GM23338 (cell line): ENCODE data around the gene ATF4. TPM values are rescaled to one million over a fixed set of nuclear protein-coding genes. Genes with fewer than 3 reads are reported as not detected.

ENCODE experiments used
- ATAC-seq: fragments of 200-7000 bp; cut with Tn5 transposase; 3 replicates; pipeline ENCODE4 v1.9.1; 2020
- DNase-seq: peaks from one replicate; pipeline ENCODE4 v3.0.0-alpha.2; 2015; ENCODE audit warnings: low spot score
- H2AFZ ChIP-seq: fragments of 200-600 bp; sonication (generic); 2 replicates; pipeline ENCODE4 v1.8.0; 2016; ENCODE audit warnings: antibody characterized with exemption, mild to moderate bottlenecking, moderate library complexity
- H3F3A ChIP-seq: fragments of 200-600 bp; sonication (generic); replicated peaks from 2 replicates; pipeline ENCODE4 v1.8.0; 2017; ENCODE audit warnings: antibody characterized with exemption, mixed run types, low read depth
- H3K27ac ChIP-seq: fragments of 200-600 bp; sonication (generic); 2 replicates; pipeline ENCODE4 v1.6.1; 2016; ENCODE audit warnings: low read depth
- H3K27me3 ChIP-seq: fragments of 200-600 bp; sonication (generic); 2 replicates; pipeline ENCODE4 v1.8.0; 2016; ENCODE audit warnings: mild to moderate bottlenecking, mixed run types, moderate library complexity; ENCODE audit not compliant: insufficient read depth
- H3K36me3 ChIP-seq: fragments of 200-600 bp; sonication (generic); 2 replicates; pipeline ENCODE4 v1.8.0; 2016; ENCODE audit warnings: mild to moderate bottlenecking; ENCODE audit not compliant: insufficient read depth
- H3K4me1 ChIP-seq: fragments of 200-600 bp; sonication (generic); 2 replicates; pipeline ENCODE4 v1.8.0; 2016; ENCODE audit warnings: mild to moderate bottlenecking, moderate library complexity; ENCODE audit not compliant: insufficient read depth
- H3K4me2 ChIP-seq: fragments of 200-600 bp; sonication (generic); 2 replicates; pipeline ENCODE4 v1.7.1; 2017; ENCODE audit warnings: mixed run types
- H3K4me3 ChIP-seq: fragments of 200-600 bp; sonication (generic); 2 replicates; pipeline ENCODE4 v1.6.1; 2016; ENCODE audit warnings: mixed run types
- H3K79me2 ChIP-seq: fragments of 200-600 bp; sonication (generic); replicated peaks from 2 replicates; pipeline ENCODE4 v1.8.0; 2017; ENCODE audit warnings: mild to moderate bottlenecking; ENCODE audit not compliant: insufficient read depth
- H3K9me2 ChIP-seq: fragments of 200-600 bp; sonication (generic); 2 replicates; pipeline ENCODE4 v1.8.0; 2017; ENCODE audit not compliant: insufficient read depth
- H4K20me1 ChIP-seq: fragments of 200-600 bp; sonication (generic); replicated peaks from 2 replicates; pipeline ENCODE4 v1.8.0; 2017; ENCODE audit warnings: mild to moderate bottlenecking; ENCODE audit not compliant: insufficient read depth
- H3K27ac Mint-ChIP-seq: 2 replicates; pipeline ENCODE4 v1.8.0; 2020; ENCODE audit warnings: inconsistent platforms, mild to moderate bottlenecking, moderate library complexity, mixed read lengths
- H3K27me3 Mint-ChIP-seq: 3 replicates; pipeline ENCODE4 v1.8.0; 2022; ENCODE audit warnings: low read depth, mild to moderate bottlenecking, moderate library complexity, mixed read lengths, inconsistent platforms; ENCODE audit not compliant: insufficient read depth, poor library complexity
- H3K36me3 Mint-ChIP-seq: 3 replicates; pipeline ENCODE4 v1.8.0; 2021; ENCODE audit warnings: low read depth, mild to moderate bottlenecking, inconsistent platforms, moderate library complexity, mixed read lengths
- H3K4me1 Mint-ChIP-seq: 3 replicates; pipeline ENCODE4 v1.8.0; 2020; ENCODE audit warnings: mild to moderate bottlenecking, inconsistent platforms, mixed read lengths
- H3K4me3 Mint-ChIP-seq: 3 replicates; pipeline ENCODE4 v1.8.0; 2021; ENCODE audit warnings: moderate library complexity, mild to moderate bottlenecking, inconsistent platforms, mixed read lengths
- H3K9me3 Mint-ChIP-seq: 3 replicates; pipeline ENCODE4 v1.8.0; 2020; ENCODE audit warnings: moderate library complexity, mild to moderate bottlenecking, inconsistent platforms, mixed read lengths
- CREB1 ChIP-seq: fragments of 250-450 bp; sonication (Bioruptor Pico); IDR thresholded peaks from 2 replicates; pipeline ENCODE4 v1.5.0; 2020; ENCODE audit warnings: low read depth, mild to moderate bottlenecking, moderate library complexity
- ETS1 ChIP-seq: IDR thresholded peaks from 2 replicates; pipeline ENCODE4 v1.6.1; 2016; ENCODE audit warnings: antibody characterized with exemption
- EZH2 ChIP-seq: fragments of 200-600 bp; sonication (generic); IDR thresholded peaks from one replicate; pipeline ENCODE4 v1.8.0; 2017; ENCODE audit warnings: antibody characterized with exemption, mild to moderate bottlenecking, low read depth; ENCODE audit not compliant: unreplicated experiment
- JUNB ChIP-seq: IDR thresholded peaks from one replicate; pipeline ENCODE4 v1.6.1; 2016; ENCODE audit warnings: antibody characterized with exemption; ENCODE audit not compliant: unreplicated experiment
- NANOG ChIP-seq: IDR thresholded peaks from 2 replicates; pipeline ENCODE4 v1.6.1; 2016; ENCODE audit warnings: antibody characterized with exemption, borderline replicate concordance
- POLR2AphosphoS5 ChIP-seq: IDR thresholded peaks from 2 replicates; pipeline ENCODE4 v1.6.1; 2016; ENCODE audit warnings: antibody characterized with exemption, low read depth
- STAT1 ChIP-seq: IDR thresholded peaks from one replicate; pipeline ENCODE4 v1.6.1; 2016; ENCODE audit warnings: antibody characterized with exemption; ENCODE audit not compliant: unreplicated experiment
- ZNF114 ChIP-seq: fragments of 250-450 bp; sonication (Bioruptor Pico); IDR thresholded peaks from 2 replicates; pipeline ENCODE4 v1.5.0; 2020; ENCODE audit warnings: mild to moderate bottlenecking, moderate library complexity
- ZNF331 ChIP-seq: fragments of 250-450 bp; sonication (Bioruptor Pico); IDR thresholded peaks from 2 replicates; pipeline ENCODE4 v1.5.0; 2020; ENCODE audit warnings: low read depth, mild to moderate bottlenecking, moderate library complexity
- polyA plus RNA-seq: library from polyadenylated mRNA; unstranded; fragments of >200 nt; fragmentation: Nextera tagmentation; extraction: Ambion mirVana; gene quantifications from 2 replicates; pipeline ENCODE4 v1.2.1, GENCODE V29; 2016
- total RNA-seq: library from RNA; depleted of rRNA; stranded (reverse); fragments of >200 nt; shearing (Covaris generic); gene quantifications from 2 replicates; pipeline ENCODE4 v1.2.3, GENCODE V29; 2014
- TF ChIP-seq, protein P1 (sequence below), 2 experiments: fragments of 200-600 bp in 1 of 2; sonication (generic) in 1 of 2; conservative IDR thresholded peaks; 2 replicates each; pipeline versions ENCODE4 v1.5.1 to v1.6.1; 2016 to 2017; ENCODE audit warnings: antibody characterized with exemption in 2 of 2, low read depth in 2 of 2, mild to moderate bottlenecking in 2 of 2, moderate library complexity in 1 of 2
- TF ChIP-seq, protein P2 (sequence below): IDR thresholded peaks from one replicate; pipeline ENCODE4 v1.6.1; 2018; ENCODE audit warnings: antibody characterized with exemption; ENCODE audit not compliant: unreplicated experiment

ATF4 gene
- total and polyA plus RNA-seq, 2 experiments from 2014 or later: 446 to 553 TPM

DNA sequence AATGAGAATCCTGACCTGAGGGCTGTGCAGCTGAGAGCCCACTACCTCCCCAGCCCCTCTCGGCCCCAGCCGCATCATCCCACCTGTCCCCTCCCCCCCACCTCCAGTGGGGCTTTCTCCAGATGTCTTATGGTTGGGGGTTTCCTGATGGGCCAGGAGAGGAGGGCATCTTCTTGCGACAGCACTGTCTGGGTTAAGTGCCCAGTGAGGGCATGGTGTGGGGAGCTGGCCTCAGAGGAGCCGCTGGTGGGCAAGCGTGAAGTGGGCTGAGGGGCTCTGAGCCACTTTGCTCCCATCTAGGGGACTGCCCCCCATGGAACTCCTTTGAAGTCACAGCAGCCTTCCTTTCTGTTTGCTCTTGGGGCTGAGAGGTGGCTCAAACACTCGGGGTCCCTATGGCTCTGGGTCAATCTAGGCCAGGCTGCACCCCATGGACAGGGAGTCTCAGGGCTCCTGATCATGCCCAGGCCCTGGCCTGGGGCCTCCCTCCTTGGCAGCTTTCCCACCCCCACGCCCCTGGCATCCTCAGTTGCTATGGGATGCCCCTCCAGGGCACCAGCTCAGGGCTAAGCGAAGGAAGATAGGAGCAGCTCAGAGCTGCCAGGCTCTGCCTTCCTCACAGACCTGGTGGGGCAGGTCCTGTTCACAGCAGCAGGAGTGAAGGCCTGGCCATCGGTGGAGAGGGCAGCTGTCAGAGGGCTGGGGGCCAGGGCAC lies 29.2 kb upstream of the ATF4 start (continued):
- TF ChIP-seq EZH2 (no peak), STAT1 (no peak), ZNF114 (CRISPR knock-in tag) (no peak), POLR2AphosphoS5 (no peak), CREB1 (CRISPR knock-in tag) (no peak), JUNB (no peak)
- TF ChIP-seq, protein P1, sequence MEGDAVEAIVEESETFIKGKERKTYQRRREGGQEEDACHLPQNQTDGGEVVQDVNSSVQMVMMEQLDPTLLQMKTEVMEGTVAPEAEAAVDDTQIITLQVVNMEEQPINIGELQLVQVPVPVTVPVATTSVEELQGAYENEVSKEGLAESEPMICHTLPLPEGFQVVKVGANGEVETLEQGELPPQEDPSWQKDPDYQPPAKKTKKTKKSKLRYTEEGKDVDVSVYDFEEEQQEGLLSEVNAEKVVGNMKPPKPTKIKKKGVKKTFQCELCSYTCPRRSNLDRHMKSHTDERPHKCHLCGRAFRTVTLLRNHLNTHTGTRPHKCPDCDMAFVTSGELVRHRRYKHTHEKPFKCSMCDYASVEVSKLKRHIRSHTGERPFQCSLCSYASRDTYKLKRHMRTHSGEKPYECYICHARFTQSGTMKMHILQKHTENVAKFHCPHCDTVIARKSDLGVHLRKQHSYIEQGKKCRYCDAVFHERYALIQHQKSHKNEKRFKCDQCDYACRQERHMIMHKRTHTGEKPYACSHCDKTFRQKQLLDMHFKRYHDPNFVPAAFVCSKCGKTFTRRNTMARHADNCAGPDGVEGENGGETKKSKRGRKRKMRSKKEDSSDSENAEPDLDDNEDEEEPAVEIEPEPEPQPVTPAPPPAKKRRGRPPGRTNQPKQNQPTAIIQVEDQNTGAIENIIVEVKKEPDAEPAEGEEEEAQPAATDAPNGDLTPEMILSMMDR (conservative IDR thresholded peaks at IDR 0.05; ENCODE audit: low read depth in 2 of 2): no peak

DNA sequence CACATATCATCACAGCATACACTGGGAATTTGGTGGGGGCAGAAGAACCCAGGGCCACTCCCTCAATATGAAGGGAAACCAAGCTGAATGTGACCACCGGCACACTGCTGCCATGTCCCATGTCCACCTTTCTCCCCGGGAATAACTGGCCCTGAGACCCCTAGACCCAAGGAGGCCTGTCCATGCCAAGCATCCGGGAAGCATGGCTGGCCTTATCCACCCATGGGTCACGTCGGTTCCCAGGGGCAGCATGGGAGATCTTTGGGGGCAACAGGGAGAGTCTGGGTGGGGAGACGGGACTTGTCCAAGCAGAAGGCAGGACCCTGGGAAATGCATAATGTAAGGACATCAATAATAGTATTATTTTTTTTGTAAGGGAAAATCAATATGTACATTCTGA lies 28.7 kb upstream of the ATF4 start:
- DNase-seq (no peak), ATAC-seq (no peak)
- Histone ChIP-seq H4K20me1 (peaks cover 3% of the 10 kb centered on the region; the same call in 1 of the 2 replicates), H3K4me1 (no peaks in the 10 kb centered on the region), H3K27me3 (no peaks in the 10 kb centered on the region), H3K79me2 (no peaks in the 10 kb centered on the region), H3K9me2 (no peaks in the 10 kb centered on the region), H3F3A (no peaks in the 10 kb centered on the region; the same call in 1 of the 2 replicates), H2AFZ (no peak overlapping the region), H3K36me3 (no peaks in the 10 kb centered on the region), H3K27ac (no peak overlapping the region), H3K4me3 (no peak overlapping the region), H3K4me2 (no peak overlapping the region)
- Mint-ChIP-seq H3K27me3 (peaks cover 11% of the 10 kb centered on the region), H3K9me3 (no peaks in the 10 kb centered on the region; the same call in 2 of the 3 replicates), H3K4me1 (peaks cover 10% of the 10 kb centered on the region), H3K27ac (no peak overlapping the region), H3K4me3 (no peak overlapping the region; the same call in 2 of the 3 replicates), H3K36me3 (no peaks in the 10 kb centered on the region)
- TF ChIP-seq, protein P1 (conservative IDR thresholded peaks at IDR 0.05; ENCODE audit: low read depth in 2 of 2): no peak
- TF ChIP-seq, protein P2, sequence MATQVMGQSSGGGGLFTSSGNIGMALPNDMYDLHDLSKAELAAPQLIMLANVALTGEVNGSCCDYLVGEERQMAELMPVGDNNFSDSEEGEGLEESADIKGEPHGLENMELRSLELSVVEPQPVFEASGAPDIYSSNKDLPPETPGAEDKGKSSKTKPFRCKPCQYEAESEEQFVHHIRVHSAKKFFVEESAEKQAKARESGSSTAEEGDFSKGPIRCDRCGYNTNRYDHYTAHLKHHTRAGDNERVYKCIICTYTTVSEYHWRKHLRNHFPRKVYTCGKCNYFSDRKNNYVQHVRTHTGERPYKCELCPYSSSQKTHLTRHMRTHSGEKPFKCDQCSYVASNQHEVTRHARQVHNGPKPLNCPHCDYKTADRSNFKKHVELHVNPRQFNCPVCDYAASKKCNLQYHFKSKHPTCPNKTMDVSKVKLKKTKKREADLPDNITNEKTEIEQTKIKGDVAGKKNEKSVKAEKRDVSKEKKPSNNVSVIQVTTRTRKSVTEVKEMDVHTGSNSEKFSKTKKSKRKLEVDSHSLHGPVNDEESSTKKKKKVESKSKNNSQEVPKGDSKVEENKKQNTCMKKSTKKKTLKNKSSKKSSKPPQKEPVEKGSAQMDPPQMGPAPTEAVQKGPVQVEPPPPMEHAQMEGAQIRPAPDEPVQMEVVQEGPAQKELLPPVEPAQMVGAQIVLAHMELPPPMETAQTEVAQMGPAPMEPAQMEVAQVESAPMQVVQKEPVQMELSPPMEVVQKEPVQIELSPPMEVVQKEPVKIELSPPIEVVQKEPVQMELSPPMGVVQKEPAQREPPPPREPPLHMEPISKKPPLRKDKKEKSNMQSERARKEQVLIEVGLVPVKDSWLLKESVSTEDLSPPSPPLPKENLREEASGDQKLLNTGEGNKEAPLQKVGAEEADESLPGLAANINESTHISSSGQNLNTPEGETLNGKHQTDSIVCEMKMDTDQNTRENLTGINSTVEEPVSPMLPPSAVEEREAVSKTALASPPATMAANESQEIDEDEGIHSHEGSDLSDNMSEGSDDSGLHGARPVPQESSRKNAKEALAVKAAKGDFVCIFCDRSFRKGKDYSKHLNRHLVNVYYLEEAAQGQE: no peak
- TF ChIP-seq ZNF331 (CRISPR knock-in tag): no peak
- TF ChIP-seq JUNB: no peak
- TF ChIP-seq ETS1: no peak
- no peak for TF ChIP-seq STAT1
- TF ChIP-seq NANOG: no peak
- no peak for TF ChIP-seq POLR2AphosphoS5
- no peak for TF ChIP-seq ZNF114 (CRISPR knock-in tag)
